Measurements from ENCODE around the gene PKN3. TPM values are rescaled to one million over a fixed set of nuclear protein-coding genes. Genes with fewer than 3 reads are reported as not detected.
A peak's percentile ranks its signal among the peaks of the same experiment; 100 is the strongest.

Gene PKN3
- total RNA-seq, 1 experiment from 2014 or later: 1.1 TPM

- TF ChIP-seq, protein P1, sequence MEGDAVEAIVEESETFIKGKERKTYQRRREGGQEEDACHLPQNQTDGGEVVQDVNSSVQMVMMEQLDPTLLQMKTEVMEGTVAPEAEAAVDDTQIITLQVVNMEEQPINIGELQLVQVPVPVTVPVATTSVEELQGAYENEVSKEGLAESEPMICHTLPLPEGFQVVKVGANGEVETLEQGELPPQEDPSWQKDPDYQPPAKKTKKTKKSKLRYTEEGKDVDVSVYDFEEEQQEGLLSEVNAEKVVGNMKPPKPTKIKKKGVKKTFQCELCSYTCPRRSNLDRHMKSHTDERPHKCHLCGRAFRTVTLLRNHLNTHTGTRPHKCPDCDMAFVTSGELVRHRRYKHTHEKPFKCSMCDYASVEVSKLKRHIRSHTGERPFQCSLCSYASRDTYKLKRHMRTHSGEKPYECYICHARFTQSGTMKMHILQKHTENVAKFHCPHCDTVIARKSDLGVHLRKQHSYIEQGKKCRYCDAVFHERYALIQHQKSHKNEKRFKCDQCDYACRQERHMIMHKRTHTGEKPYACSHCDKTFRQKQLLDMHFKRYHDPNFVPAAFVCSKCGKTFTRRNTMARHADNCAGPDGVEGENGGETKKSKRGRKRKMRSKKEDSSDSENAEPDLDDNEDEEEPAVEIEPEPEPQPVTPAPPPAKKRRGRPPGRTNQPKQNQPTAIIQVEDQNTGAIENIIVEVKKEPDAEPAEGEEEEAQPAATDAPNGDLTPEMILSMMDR (IDR thresholded peaks at IDR 0.05; ENCODE audit: unreplicated experiment): no peak
Observed at GRCh38 chr9:128732576-128732975, 30.3 kb downstream of the PKN3 start.

DNA sequence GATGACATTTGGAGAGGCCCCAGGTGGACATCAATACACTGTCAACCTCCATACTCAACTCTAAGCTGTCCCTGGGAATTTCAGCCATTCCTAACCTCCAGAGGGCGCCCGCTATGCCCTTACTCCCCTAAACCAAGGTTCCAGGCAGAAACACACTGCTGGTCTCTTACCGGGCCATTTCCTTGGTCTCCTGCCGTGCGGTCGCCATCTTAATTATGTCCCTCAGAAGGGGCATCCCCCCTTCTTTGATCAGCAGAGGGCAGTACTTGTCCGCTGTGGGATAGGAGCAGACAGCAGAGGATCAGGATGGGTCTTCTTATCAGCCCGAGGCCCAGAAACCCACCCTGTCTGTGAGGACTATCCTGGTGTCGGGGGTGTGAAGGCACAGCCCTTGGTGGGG is 31.0 kb downstream of the PKN3 start:
- peak; percentile 93 for DNase-seq (ENCODE audit: unreplicated experiment)
- TF ChIP-seq, protein P1 (IDR thresholded peaks at IDR 0.05; ENCODE audit: unreplicated experiment): peak; percentile 59
- Mint-ChIP-seq H3K4me3 (ENCODE audit: unreplicated experiment) (no peak overlapping the region), H3K27me3 (ENCODE audit: insufficient read depth, unreplicated experiment) (no peaks in the 10 kb centered on the region), H3K9me3 (ENCODE audit: unreplicated experiment) (no peaks in the 10 kb centered on the region), H3K4me1 (ENCODE audit: insufficient read depth, unreplicated experiment) (no peaks in the 10 kb centered on the region), H3K27ac (ENCODE audit: low read depth, unreplicated experiment) (no peak overlapping the region), H3K36me3 (ENCODE audit: insufficient read depth, unreplicated experiment) (peaks cover 24% of the 10 kb centered on the region)
- BruUV-seq (replicated peaks): no TSS peak
- ChIA-PET POLR2A (interaction anchor here (0.9 to 2.2 kb wide), 3 partner anchors 9 to 84 kb away, joined by 4 to 9 read pairs (median 9); partner anchors contain the start of gene ZDHHC12), CTCF (interaction anchor here (0.6 to 2.7 kb wide), 8 partner anchors 8 to 295 kb away, joined by 3 to 12 read pairs (median 4); partner anchors contain the start of gene SH3GLB2)
- intact Hi-C loops (cut with micrococcal nuclease): loop anchor here (1.0 kb wide), 1 partner anchor 85 kb away; the partner anchor contains the start of gene ENDOG

More at GRCh38 chr9:128732576-128732975, 30.3 kb downstream of the PKN3 start:
- H3K27me3 Mint-ChIP-seq (ENCODE audit: insufficient read depth, unreplicated experiment): no peaks in the 10 kb centered on the region
- H3K4me1 Mint-ChIP-seq (ENCODE audit: insufficient read depth, unreplicated experiment): no peaks in the 10 kb centered on the region
- H3K27ac Mint-ChIP-seq (ENCODE audit: low read depth, unreplicated experiment): no peak overlapping the region
- intact Hi-C loops (cut with micrococcal nuclease): no loop called here
- no peak overlapping the region for H3K4me3 Mint-ChIP-seq (ENCODE audit: unreplicated experiment)
- ChIA-PET POLR2A (interaction anchor here (0.9 to 2.2 kb wide), 3 partner anchors 8 to 85 kb away, joined by 4 to 9 read pairs (median 9); partner anchors contain the start of gene ZDHHC12), CTCF (interaction anchor here (0.7 to 2.7 kb wide), 5 partner anchors 9 to 57 kb away, joined by 3 to 12 read pairs (median 5); no protein-coding TSS in a partner anchor)
- H3K36me3 Mint-ChIP-seq (ENCODE audit: insufficient read depth, unreplicated experiment): peaks cover 24% of the 10 kb centered on the region
- no peak for DNase-seq (ENCODE audit: unreplicated experiment)
- H3K9me3 Mint-ChIP-seq (ENCODE audit: unreplicated experiment): no peaks in the 10 kb centered on the region
- no TSS peak for BruUV-seq (replicated peaks)

- POLR2A ChIA-PET: interaction anchor here (0.6 to 1.2 kb wide), 2 partner anchors 83 to 936 kb away, joined by 3 read pairs; partner anchors contain the start of gene ENDOG
- no TSS peak for BruUV-seq (replicated peaks)
- TF ChIP-seq, protein P1 (IDR thresholded peaks at IDR 0.05; ENCODE audit: unreplicated experiment): no peak
Observed at GRCh38 chr9:128735373-128735772, 33.1 kb downstream of the PKN3 start.

GRCh38 chr9:128742401-128742800 is 40.1 kb downstream of the PKN3 start:
- POLR2A ChIA-PET: interaction anchor here (1.0 to 1.2 kb wide), 2 partner anchors 10 to 29 kb away, joined by 3 to 5 read pairs; no protein-coding TSS in a partner anchor
- CTCF ChIA-PET: interaction anchor here (0.7 to 1.6 kb wide), 3 partner anchors 9 to 27 kb away, joined by 3 to 6 read pairs (median 3); no protein-coding TSS in a partner anchor
- intact Hi-C loops (cut with micrococcal nuclease): no loop called here
- Mint-ChIP-seq H3K4me1 (ENCODE audit: insufficient read depth, unreplicated experiment) (no peaks in the 10 kb centered on the region), H3K36me3 (ENCODE audit: insufficient read depth, unreplicated experiment) (peaks cover 17% of the 10 kb centered on the region), H3K27me3 (ENCODE audit: insufficient read depth, unreplicated experiment) (no peaks in the 10 kb centered on the region), H3K9me3 (ENCODE audit: unreplicated experiment) (no peaks in the 10 kb centered on the region), H3K27ac (ENCODE audit: low read depth, unreplicated experiment) (no peak overlapping the region), H3K4me3 (ENCODE audit: unreplicated experiment) (no peak overlapping the region)
- TF ChIP-seq, protein P1 (IDR thresholded peaks at IDR 0.05; ENCODE audit: unreplicated experiment): no peak
- no TSS peak for BruUV-seq (replicated peaks)
- no peak for DNase-seq (ENCODE audit: unreplicated experiment)

More at GRCh38 chr9:128735373-128735772, 33.1 kb downstream of the PKN3 start:
- H3K4me1 Mint-ChIP-seq (ENCODE audit: insufficient read depth, unreplicated experiment): no peaks in the 10 kb centered on the region
- no peak for DNase-seq (ENCODE audit: unreplicated experiment)
- CTCF ChIA-PET: interaction anchor here (0.7 kb wide), 1 partner anchor 101 kb away, joined by 3 read pairs; no protein-coding TSS in a partner anchor
- no peak overlapping the region for H3K4me3 Mint-ChIP-seq (ENCODE audit: unreplicated experiment)
- no peak overlapping the region for H3K27ac Mint-ChIP-seq (ENCODE audit: low read depth, unreplicated experiment)
- peaks cover 33% of the 10 kb centered on the region for H3K36me3 Mint-ChIP-seq (ENCODE audit: insufficient read depth, unreplicated experiment)
- H3K27me3 Mint-ChIP-seq (ENCODE audit: insufficient read depth, unreplicated experiment): no peaks in the 10 kb centered on the region
- intact Hi-C loops (cut with micrococcal nuclease): no loop called here
- H3K9me3 Mint-ChIP-seq (ENCODE audit: unreplicated experiment): no peaks in the 10 kb centered on the region

All from MCF 10A (cell line).